ENCODE results near the gene GPD1.

The GPD1 gene

DNA sequence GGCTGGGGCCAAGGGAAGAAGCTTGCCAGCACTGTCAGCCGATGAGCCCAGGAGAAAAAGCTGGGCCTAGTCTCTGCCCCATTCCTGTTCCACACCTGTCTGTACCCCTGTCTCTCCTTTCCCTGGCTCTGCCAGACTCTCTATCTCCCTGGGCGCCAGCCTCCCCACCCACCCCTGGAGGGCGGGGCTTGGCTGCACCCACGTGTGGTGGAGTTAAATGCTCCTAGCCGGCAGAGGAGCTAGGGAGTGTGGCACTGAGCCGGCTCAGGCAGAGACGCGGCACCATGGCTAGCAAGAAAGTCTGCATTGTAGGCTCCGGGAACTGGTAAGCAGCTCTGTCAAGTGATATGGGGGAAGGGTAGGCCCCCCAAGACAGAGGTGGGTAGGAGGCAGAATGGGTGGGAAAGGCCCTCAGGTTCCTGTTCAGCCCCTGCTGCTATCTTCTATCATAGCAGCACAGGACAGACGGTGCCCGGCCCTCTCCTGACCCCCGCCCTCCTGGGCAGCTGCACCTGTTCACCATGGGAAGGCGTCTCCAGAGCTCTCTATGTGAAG lies at the start of gene GPD1:
Gene GPD1 (plus strand): TSS at position 242 of the 555 bp plus-strand sequence. CDS start 43 bp downstream, at position 285.
- no peak for DNase-seq

DNA sequence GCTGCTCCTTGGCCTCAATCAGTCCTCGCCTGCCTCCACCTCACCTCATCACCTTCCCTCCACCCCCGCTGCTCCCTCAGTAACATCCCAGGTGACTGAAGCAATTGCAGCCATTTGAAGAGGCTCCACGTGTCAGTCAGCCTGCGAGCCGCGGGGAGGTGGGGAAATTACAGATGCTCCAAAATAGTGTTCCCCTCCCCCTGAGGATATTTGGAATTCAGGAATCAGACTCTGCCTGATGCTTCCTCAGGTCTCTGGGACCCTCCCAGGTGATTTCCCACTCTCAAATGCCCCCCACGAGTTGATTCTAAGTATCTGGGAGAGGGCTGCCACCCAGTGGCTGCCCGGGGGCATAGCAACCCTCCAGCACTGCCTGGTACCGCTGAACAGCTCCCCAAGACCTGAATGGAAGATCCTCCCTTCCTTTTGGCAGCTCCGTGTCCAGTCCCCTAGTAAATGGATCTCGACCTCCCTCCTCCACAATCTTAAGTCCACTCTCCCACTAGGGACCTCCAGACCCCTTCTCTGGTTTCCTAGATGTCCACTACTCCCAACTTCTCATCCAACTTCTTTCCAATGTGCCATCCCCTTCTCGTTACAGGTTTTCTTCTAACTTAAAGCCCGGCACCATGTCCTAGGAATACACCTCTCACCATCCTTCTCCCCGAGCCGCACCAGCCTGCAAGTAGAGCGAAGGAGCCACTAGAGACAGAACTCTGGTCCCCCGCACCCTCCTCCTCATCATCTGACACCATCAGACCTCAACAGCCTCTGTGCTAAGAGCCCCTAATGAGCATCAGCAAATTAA lies 47.8 kb upstream of the GPD1 start:
- peak; percentile 41 for DNase-seq

DNA sequence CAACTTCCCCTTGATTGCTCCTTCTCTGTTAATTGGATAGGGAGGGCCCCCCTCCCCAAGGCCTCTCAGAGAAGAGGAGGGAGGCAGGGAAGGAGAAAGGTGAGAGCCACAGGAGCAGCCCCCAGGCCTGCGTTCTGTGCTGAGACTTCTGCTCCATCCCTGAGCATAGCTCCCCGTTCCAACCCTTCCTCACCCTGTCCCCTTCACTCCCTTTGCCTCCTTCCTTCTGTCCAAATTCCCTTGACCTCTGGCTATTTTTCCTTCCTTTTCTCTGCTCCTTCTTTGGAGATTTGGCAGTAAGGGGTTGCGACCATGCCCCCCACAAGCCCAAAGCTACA lies 47.2 kb upstream of the GPD1 start:
- no peak for DNase-seq

DNA sequence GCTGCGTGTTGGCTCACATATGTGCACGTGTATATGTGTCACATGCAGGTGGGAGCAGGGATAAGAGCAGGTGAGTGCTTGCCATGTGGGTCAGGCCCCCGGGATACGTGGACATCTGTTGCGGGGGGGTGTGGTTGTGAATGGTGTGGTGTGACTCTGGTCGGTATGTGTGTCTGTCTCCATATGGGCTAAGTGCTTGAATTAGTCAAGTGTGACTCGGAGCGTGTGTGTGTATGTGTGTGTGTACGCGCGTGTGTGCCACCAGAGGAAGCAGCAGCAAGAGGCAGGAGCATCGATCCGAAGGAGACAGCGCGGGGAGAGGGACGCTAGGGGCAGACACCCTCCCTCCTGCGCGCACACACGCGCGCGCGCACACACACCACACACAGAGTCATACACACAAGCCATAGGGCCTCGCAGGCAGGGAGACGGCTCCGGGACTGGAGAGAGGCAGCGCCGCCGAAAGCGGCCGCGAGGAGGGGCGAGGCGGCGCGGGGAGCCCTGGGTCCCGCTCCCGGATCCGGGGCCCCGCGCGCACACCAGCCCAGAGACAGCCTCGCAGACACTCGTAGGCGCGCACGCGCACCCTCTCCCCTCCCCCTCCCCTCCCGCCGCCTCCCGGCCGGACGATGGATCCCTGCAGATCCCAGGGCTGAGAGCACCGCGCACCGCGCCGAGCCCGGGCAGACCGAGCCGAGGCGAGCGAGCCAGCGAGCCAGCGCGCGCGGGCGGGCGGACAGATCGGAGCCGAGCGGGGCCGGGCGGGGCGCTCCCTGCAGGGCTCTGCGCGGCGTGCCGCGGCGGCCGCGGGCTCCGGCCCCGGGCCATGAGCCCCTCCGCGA lies 46.6 kb upstream of the GPD1 start, which contains the start of gene ASIC1:
Gene ASIC1 (plus strand): TSS at position 597 of the 842 bp plus-strand sequence. CDS start 1,171 bp downstream, outside the sequence.
- peak; percentile 68 for DNase-seq

DNA sequence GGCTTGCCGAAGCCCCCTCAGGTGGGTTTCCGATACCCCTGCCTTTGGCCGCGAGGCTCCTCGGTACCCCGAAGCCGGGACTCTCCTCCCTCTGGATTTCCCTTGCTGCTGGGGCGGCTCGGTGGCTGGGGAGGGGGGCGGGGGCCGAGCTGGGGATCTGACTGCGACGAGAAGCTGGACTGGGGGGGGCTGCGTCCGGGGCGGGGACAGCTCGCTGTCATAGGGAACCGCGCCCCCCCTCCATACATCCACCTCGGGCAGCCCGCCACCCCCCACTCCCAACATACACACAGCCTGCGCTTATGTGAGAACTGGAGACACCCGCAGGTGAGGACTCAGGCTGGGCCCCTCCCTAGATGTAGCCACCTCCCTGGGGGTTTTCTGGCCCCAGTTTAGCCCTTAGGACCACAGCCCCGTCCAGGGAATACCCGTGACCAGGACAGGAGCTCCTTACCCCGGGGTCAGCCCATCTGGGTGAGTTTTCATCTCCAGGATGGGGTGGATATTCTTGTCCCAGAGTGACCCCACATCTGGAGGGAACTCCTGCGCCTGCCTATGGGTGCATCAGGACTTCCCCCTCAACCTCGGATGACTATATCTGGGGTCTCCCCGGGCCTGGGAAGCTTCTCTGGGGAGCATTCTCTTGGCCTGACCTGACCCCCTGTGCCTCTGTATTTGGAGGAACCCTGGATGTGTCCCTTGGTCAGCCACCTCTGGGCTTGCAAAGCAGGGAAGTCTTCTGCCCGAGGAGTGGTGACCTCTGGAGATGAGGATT lies 45.7 kb upstream of the GPD1 start:
- DNase-seq, result no peak

DNA sequence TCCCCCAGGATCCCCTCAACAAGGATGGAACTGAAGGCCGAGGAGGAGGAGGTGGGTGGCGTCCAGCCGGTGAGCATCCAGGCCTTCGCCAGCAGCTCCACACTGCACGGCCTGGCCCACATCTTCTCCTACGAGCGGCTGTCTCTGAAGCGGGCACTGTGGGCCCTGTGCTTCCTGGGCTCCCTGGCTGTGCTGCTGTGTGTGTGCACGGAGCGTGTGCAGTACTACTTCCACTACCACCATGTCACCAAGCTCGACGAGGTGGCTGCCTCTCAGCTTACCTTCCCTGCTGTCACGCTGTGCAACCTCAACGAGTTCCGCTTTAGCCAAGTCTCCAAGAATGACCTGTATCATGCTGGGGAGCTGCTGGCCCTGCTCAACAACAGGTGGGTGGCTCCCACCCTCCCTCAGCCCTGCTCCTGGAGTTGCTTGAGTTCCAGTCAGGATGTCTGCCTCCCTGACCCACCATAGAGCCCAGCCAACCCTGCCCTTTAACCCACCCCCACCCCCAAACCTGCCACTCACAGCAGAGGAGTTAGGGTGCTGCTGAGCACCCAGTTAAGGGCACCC lies 45.0 kb upstream of the GPD1 start:
- no peak for DNase-seq

DNA sequence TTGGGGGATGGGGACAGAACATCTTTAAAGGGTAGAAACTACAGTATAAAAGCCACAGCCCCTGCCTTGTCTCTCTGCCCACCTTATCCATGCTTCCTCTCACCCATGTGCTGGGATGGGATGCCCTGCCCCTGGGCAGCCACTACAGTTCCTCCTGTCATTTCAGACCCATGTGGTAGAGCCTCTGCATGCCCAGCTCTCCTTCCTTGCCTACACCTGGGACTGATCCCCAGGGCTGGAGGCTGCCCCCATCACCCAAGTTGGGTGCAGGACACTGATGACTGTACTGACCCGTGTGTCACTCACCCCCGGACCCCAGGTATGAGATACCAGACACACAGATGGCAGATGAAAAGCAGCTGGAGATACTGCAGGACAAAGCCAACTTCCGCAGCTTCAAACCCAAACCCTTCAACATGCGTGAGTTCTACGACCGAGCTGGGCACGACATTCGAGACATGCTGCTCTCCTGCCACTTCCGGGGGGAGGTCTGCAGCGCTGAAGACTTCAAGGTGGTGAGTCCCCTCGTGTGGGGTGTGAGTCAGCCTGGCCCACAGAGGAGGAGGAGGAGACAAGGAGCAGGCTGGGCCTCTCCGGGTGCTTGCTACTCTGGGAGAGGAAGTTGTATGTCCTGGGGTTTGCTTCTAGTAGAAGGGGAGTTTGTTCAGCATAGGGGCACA lies 44.2 kb upstream of the GPD1 start:
- DNase-seq, result peak; percentile 41

DNA sequence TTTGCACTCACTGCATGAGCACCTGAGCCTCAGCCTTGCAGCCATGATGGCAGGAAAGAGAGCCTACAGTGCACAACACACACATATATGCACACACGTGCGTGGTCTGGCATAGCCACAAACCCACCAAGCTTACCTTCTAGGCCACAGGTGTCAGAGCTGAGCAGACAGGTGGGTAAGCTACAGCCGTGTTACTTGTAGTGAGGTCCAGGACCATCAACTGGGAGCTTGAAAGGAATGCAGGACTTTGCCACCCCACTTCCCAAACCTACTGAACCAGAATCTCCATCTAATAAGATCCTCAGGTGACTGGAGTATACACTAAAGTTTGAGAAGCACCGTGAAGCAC lies 43.7 kb upstream of the GPD1 start:
- no peak for DNase-seq

DNA sequence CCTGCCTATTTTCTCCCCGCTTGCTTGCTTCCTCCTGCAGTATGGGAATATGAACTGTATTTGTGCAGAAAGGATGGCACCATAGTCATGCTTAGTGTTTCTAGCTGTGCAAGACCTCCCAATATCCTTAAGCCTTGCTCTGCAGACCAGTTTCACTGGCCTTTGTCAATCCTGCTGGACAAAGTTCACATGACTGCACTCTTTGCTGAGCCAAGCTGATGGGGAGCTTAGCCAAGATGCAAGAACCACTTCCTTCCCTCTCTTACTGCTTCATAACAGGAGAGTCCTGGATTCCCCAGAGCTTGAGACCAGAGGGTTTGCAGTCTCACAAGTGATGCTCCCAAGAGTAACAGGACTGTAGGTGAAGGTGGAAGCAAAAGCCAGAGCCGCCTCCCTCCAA lies 42.6 kb upstream of the GPD1 start:
- no peak for DNase-seq

DNA sequence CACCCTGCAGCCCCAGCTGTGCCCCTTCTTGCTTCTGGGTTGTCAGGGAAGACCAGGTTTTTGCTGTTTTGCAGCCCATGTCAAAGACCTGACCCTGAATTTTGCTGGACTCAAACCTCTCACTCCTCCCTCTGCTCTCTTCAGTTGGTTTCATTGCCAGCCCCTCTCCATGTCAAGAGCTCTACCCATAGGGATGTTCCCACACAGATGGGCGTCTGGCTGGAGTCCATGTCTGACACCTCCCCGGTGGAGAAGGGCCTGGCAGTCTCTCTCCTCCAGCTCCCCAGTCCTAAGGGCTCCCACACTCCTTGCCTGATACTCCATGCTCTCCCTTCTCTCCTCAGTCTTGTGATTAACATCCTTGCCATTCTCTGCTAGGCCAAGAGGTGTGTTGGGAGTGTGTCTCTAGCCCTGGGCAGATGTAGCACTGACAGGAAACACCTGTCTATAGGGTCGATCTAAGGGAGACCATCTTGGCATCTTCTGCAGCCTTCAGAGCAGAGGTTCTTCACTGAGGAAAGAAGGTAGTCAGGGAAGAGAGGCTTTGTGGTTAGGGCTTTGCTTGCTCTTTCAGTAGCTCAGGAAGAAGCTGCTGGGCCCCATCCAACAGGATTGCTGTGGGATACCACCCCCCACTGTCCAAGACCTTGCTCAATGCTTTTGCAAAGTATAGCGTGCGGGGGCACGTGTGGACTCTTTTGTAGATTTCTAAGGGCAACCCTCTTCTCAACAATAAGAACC lies 41.7 kb upstream of the GPD1 start:
- peak; percentile 52 for DNase-seq

DNA sequence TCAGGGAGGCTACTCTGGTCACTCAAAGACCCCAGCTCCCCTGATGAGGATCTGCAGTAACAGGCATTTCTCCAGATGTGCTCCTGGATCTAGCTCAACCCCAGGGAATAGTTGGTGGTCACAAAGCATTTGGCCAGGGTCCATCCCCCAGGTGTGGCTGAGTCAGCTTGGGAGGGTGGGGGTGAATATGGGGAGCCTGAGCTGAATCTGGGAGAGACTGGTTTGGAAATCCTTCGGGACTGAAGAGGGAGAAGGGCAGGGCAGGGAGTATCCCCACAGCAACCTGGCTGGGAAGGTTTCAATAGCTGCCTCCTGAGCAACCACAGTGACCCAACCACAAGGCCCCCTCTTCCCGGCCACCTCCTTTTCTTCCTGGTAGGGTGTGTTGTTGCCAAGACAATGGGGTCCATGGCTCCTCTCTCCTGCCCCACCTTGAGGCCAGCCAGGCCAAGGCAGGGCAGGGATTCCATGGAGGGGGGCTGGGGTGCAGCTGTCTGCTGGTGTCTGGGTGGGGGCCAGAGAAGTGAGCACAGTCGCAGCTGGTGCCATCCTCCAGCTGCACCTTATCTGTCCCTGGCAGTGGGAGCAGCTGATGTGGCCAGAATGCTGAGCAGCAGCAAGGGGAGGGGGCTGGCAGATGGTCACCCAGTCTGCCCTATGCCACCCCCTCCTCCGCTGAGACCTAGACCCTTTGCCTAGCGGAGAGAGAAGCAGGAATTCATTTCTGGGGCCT lies 40.9 kb upstream of the GPD1 start:
- peak; percentile 36 for DNase-seq

DNA sequence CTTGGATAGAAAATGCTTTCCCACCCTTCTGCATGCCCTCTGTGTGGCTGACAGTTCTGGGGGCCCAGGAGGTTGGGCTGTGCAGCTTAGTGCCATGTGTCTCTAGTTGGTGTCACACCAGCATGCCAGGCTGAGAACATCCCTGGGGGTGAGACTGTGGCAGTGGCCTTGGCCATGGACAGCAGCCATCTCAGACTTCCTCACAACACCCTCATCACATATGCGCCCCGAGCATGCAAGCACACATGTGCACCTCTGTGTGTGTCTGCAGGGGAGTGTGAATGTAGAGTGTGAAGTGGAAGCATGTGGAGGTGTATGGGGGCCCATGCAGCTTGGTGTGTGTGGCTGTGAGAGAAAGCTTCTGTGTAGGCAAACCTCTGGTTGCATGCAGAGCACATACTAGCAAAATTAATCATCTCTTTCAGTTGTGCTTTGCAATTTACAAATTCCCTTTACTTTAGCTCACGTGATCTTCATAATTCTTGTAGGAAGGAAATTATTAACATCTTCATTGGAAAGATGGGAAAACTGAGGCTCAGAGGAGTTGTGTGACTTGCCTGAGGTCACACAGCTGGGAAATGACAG lies 38.0 kb upstream of the GPD1 start:
- peak; percentile 34 for DNase-seq

DNA sequence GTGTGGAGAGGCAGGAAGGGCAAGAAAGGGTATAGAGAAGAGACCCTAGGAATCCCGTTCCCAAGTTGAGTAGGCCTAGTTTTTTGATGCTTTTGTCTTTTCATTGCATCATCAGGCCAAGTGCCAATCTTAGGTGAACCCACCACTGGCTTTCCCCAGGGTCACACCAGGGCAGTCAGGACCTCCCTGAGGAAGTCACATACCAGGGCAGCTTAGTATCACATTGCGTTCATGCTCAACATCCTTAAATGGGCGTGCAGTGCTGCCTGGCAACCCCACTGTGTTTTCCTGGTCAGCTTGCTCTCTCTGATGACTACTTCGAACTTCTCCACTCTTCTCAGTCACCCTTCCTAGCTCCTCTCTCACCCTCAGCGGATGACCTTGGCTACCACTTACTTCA lies 37.4 kb upstream of the GPD1 start:
- peak; percentile 92 for DNase-seq

DNA sequence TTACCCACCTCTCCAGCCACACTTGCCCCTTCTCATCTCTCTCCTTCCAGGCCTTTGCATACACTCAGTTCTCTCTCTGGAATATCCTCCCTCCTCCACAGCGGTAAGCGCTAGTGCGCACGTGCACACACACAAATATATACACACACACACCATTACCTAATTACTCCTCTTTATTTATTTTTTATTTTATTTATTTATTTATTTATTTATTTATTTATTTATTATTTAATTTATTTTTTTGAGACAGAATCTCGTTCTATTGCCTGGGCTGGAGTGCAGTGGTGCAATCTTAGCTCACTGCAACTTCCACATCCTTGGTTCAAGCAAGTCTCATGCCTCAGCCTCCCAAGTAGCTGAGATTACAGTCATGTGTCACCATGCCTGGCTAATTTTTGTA lies 34.7 kb upstream of the GPD1 start:
- no peak for DNase-seq

DNA sequence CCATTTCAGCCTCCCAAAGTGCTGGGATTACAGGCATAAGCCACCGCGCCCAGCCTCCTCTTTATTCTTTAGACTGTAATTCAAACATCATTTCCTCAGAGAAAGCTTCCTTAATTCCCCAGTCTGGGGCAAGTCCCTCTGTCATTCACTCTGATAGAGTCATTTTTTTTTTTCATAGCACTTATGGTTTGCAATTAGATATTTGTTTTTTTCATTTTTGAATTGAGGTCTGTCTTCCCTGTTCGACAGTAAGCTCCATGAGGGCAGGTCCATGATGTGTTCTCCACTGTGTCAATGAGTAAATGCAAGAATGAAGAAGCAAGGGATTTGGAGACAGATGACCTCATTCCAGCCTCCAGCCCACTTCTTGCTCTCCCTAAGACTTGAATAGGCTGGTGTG lies 34.3 kb upstream of the GPD1 start:
- no peak for DNase-seq

DNA sequence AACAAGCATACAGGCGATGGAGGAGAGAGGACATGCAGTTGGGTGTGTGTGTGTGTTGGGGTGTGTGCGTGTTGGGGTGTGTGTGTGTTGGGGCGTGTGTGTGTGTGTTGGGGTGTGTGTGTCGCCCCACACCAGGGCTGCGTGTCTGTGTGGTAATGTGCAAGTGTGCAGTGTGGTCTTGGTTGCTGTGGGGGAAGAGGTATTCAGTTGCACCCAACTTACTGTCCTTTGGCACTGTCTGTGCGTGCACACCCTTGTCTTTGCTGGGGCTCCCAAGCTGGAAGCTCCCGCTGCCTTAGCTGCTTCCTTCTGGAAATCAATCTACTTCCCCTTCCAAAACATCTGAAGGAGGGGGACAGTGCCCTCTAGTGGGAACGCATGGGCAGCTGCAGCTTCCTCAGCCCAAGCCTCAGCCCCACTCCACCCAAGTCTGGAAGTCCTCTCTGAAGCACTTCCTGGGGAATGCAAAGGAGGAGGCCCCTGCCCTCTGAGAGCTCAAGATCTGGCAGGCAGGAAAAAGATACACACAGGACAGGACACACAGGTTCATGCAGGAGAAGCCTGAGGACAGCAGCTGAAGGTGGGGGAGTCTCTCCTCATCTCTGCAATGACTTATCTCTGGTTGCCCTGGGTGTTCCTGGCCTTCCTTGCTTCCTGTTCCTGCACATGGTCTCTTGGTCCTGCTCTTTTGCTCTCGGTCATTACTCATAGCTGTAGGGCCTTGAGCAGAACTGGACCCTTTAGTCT lies 33.3 kb upstream of the GPD1 start:
- DNase-seq, result peak; percentile 78

DNA sequence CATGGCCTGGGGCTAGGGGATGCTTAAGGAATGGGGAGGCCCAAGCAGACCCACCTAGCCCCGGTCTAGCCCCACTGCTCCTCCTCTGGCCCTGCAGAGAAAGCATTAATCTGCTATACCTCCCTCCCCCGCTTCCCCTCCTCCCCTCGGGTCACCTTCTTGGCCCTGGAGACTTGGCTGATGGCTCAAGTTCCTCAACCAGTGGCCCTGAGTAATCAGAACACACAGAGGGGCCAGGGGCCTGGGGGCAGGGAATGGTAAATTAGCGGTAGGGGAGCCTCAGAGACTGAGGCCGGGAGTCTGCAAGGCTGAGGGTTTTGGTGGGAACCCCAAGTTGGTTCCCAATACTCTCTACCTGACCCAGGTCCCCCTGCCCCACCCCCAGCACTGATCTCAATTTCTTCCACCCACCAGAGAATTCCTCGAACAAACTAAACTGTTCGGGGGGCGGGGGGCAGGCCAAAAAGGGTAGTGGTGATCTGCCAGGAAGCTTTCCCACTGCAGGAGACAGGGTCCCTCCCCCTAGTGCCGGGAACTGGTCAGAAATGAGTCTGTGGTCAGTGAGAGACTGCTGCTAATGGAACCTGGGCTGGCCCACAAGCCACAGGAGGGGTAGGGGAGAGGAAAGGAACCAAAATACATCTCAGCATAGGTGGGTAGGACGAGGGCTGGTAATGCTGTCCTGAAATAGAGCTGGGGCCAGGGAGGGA lies 31.5 kb upstream of the GPD1 start:
- no peak for DNase-seq

DNA sequence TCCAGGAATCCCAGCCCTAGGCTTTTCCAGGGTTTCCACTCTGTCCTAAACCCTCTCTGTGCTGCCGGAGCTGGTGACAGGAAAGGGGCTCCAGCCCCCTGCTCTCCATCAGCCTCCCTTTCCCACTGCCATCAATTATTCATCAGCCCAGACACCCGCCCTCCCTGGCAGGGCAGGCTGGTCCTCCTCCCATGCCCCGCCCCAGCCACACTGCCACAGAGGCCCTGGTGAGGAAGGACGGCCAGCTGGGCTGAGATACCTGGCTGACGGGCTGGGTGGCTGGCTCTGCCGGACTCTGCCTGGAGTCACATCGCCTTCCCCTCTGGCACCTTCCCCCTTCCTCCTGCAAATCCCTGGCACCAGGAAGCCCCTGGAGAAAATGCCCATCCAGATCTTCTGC lies 30.6 kb upstream of the GPD1 start:
- DNase-seq, result no peak

DNA sequence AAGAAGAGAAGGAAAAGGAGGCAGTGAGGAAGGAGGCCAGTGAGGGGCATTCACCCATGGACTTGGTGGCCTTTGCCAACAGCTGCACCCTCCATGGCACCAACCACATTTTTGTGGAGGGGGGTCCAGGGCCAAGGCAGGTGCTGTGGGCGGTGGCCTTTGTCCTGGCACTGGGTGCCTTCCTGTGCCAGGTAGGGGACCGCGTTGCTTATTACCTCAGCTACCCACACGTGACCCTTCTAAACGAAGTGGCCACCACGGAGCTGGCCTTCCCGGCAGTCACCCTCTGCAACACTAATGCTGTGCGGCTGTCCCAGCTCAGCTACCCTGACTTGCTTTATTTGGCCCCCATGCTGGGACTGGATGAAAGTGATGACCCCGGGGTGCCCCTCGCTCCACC lies 30.1 kb upstream of the GPD1 start:
- no peak for DNase-seq
